HCT116 (cell line): Measurements from ENCODE around the gene ZNF521. TPM values are rescaled to one million over a fixed set of nuclear protein-coding genes. Genes with fewer than 3 reads are reported as not detected.
A peak's percentile ranks its signal among the peaks of the same experiment; 100 is the strongest.

Experiments
- ATAC-seq: fragments of 200-7000 bp; cut with Tn5 transposase; 2 replicates; pipeline ENCODE4 v1.9.1; 2020; ENCODE audit warnings: mild to moderate bottlenecking, moderate library complexity
- BruUV-seq: library from RNA; stranded (reverse); fragments of 400-500 nt; replicated peaks from 2 replicates; lab custom pipeline; 2021; lab: Mats Ljungman, UMichigan
- CTCF ChIA-PET: fragments of 300-600 bp; sonication (Branson Sonifier 250); formaldehyde crosslinking; loops from one replicate; lab custom pipeline; 2021; ENCODE audit warnings: antibody characterized with exemption; lab: Charles Lee
- POLR2A ChIA-PET: fragments of 300-600, 350-600 bp; sonication (Branson Sonifier 250); formaldehyde crosslinking; loops from one replicate; lab custom pipeline; 2021; ENCODE audit warnings: antibody characterized with exemption; lab: Charles Lee
- RAD21 ChIA-PET, 2 experiments: fragments of 300-600 bp; sonication (Branson Sonifier 250); formaldehyde crosslinking; loops; one replicate each; lab custom pipeline; 2023; ENCODE audit warnings: low total read pairs in 2 of 2; ENCODE audit not compliant: uncharacterized antibody in 2 of 2, unreplicated experiment in 2 of 2, low non-redundant PET in 1 of 2; lab: Charles Lee
- DNase-seq: peaks from one replicate; pipeline ENCODE4 v3.0.0-alpha.2; 2010; ENCODE audit warnings: low read depth, low spot score
- H2AFZ ChIP-seq: fragments of 200-600 bp; shearing (Covaris generic), sonication (generic); 2 replicates; pipeline ENCODE4 v1.6.1; 2017; ENCODE audit warnings: low read depth, mixed run types, mixed read lengths, antibody characterized with exemption, low read length; ENCODE audit not compliant: poor library complexity, severe bottlenecking
- H3K27ac ChIP-seq: 2 replicates; pipeline ENCODE4 v1.5.1; 2012; ENCODE audit warnings: low read depth, low read length
- H3K27me3 ChIP-seq: fragments of 200-600 bp; sonication (generic); 2 replicates; pipeline ENCODE4 v1.6.1; 2016; ENCODE audit warnings: mixed run types, low read length, mixed read lengths; ENCODE audit not compliant: insufficient read depth
- H3K36me3 ChIP-seq, 2 experiments: fragments of 200-500 bp in 1 of 2; fragments of 200-600 bp in 1 of 2; sonication (Bioruptor generic) in 1 of 2; sonication (generic) in 1 of 2; 2 replicates each; pipeline versions ENCODE4 v1.5.1 to v1.6.1; 2014 to 2016; ENCODE audit warnings: low read length in 2 of 2, inconsistent platforms in 1 of 2, mixed read lengths in 1 of 2, mixed run types in 1 of 2; ENCODE audit not compliant: insufficient read depth in 2 of 2, control insufficient read depth in 1 of 2
- H3K4me1 ChIP-seq, 2 experiments: fragments of 200-600 bp in 1 of 2; sonication (generic) in 1 of 2; 2 replicates each; pipeline versions ENCODE4 v1.5.1 to v1.6.1; 2012 to 2017; ENCODE audit warnings: low read length in 2 of 2, inconsistent platforms in 1 of 2, mild to moderate bottlenecking in 1 of 2, mixed read lengths in 1 of 2, mixed run types in 1 of 2, moderate library complexity in 1 of 2; ENCODE audit not compliant: insufficient read depth in 2 of 2, control insufficient read depth in 1 of 2
- H3K4me2 ChIP-seq: fragments of 200-600 bp; sonication (generic); 2 replicates; pipeline ENCODE4 v1.6.1; 2017; ENCODE audit warnings: mixed run types, low read length, mixed read lengths
- H3K4me3 ChIP-seq, 2 experiments: fragments of 200-600 bp in 1 of 2; sonication (generic) in 1 of 2; replicated peaks in 1 of 2; 2 replicates each; pipeline ENCODE4 v1.5.1; 2011 to 2016; ENCODE audit warnings: low read length in 2 of 2, control low read depth in 1 of 2, low read depth in 1 of 2, mild to moderate bottlenecking in 1 of 2, mixed read lengths in 1 of 2, mixed run types in 1 of 2
- H3K79me2 ChIP-seq: fragments of 200-600 bp; sonication (generic); 2 replicates; pipeline ENCODE4 v1.6.1; 2017; ENCODE audit warnings: mild to moderate bottlenecking, mixed run types, low read length, moderate library complexity, mixed read lengths; ENCODE audit not compliant: insufficient read depth
- H3K9ac ChIP-seq: fragments of 200-600 bp; sonication (generic); 2 replicates; pipeline ENCODE4 v1.6.1; 2016; ENCODE audit warnings: low read length, mixed read lengths
- H3K9me2 ChIP-seq: fragments of 200-600 bp; sonication (generic), shearing (Covaris generic); 2 replicates; pipeline ENCODE4 v1.6.1; 2017; ENCODE audit warnings: mixed run types, mild to moderate bottlenecking, moderate library complexity; ENCODE audit not compliant: insufficient read depth
- H3K9me3 ChIP-seq, 2 experiments: fragments of 200-500 bp in 1 of 2; fragments of 200-600 bp in 1 of 2; sonication (Bioruptor generic) in 1 of 2; sonication (generic) in 1 of 2; 2 replicates each; pipeline ENCODE4 v1.6.1; 2014 to 2017; ENCODE audit warnings: low read length in 2 of 2, mixed read lengths in 2 of 2, inconsistent platforms in 1 of 2, low read depth in 1 of 2, mild to moderate bottlenecking in 1 of 2, mixed run types in 1 of 2, moderate library complexity in 1 of 2; ENCODE audit not compliant: control insufficient read depth in 1 of 2, insufficient read depth in 1 of 2
- H4K20me1 ChIP-seq: fragments of 200-600 bp; sonication (generic), shearing (Covaris generic); 2 replicates; pipeline ENCODE4 v1.6.1; 2017; ENCODE audit warnings: mixed run types, mild to moderate bottlenecking, moderate library complexity; ENCODE audit not compliant: insufficient read depth
- CBX3 ChIP-seq: IDR thresholded peaks from 2 replicates; pipeline ENCODE4 v1.6.1; 2012; ENCODE audit warnings: low read depth
- CEBPB ChIP-seq: IDR thresholded peaks from 2 replicates; pipeline ENCODE4 v1.6.1; 2012; ENCODE audit warnings: low read depth
- EGR1 ChIP-seq: IDR thresholded peaks from 2 replicates; pipeline ENCODE4 v1.6.1; 2012; ENCODE audit warnings: low read depth
- ELF1 ChIP-seq: IDR thresholded peaks from 2 replicates; pipeline ENCODE4 v1.6.1; 2012; ENCODE audit warnings: low read depth, borderline replicate concordance
- POLR2AphosphoS5 ChIP-seq: IDR thresholded peaks from 2 replicates; pipeline ENCODE4 v1.6.1; 2011; ENCODE audit warnings: mild to moderate bottlenecking, low read depth, low read length, moderate library complexity
- TCF7L2 ChIP-seq: IDR thresholded peaks from 2 replicates; pipeline ENCODE4 v1.7.0; 2011; ENCODE audit warnings: borderline replicate concordance, inconsistent platforms; ENCODE audit not compliant: insufficient read depth, insufficient read length; ENCODE audit errors: extremely low read depth
- ZFX ChIP-seq: fragments of 450-650 bp; IDR thresholded peaks from 2 replicates; pipeline ENCODE4 v1.6.1; 2017
- intact Hi-C: fragments of 100-400 bp; cut with micrococcal nuclease; formaldehyde crosslinking; loops from 2 replicates; pipeline ENCODE4 v1.10.0; 2022
- total RNA-seq: library from RNA; stranded (reverse); gene quantifications from one replicate; pipeline ENCODE4 v1.2.1, GENCODE V29; 2021; ENCODE audit not compliant: unreplicated experiment

ZNF521 gene
- total RNA-seq, 1 experiment from 2014 or later = 0.10 TPM

- BruUV-seq = no TSS peak
- Histone ChIP-seq H3K4me1 (peaks cover 0 to 8% of the 10 kb centered on the region in 2 experiments; a peak in 1 of 4 replicates), H3K27me3 (peaks cover 30% of the 10 kb centered on the region), H3K9me3 (no peaks in the 10 kb centered on the region), H3K27ac (no peak overlapping the region), H3K4me2 (peak overlapping the region; percentile 40), H2AFZ (no peak overlapping the region), H3K9me2 (no peaks in the 10 kb centered on the region), H3K4me3 (no peak overlapping the region), H3K9ac (no peak overlapping the region), H3K79me2 (no peaks in the 10 kb centered on the region), H3K36me3 (no peaks in the 10 kb centered on the region), H4K20me1 (no peaks in the 10 kb centered on the region)
- ChIA-PET RAD21 (no interaction called here), CTCF (no interaction called here), POLR2A (no interaction called here)
- DNase-seq (no peak), ATAC-seq (no peak)
- intact Hi-C loops = loop anchor here (5.0 kb wide), 1 partner anchor 149 kb away; no protein-coding TSS in a partner anchor
- TF ChIP-seq CBX3 = no peak
- TF ChIP-seq TCF7L2 = no peak
- no peak for TF ChIP-seq EGR1
- no peak for TF ChIP-seq CEBPB
- TF ChIP-seq POLR2AphosphoS5 = no peak
These were observed 1.1 kb upstream of the ZNF521 start for GRCh38 chr18:25353080-25353479.

- RAD21 ChIA-PET = no interaction called here
- Histone ChIP-seq H3K36me3 (no peaks in the 10 kb centered on the region), H3K9ac (no peak overlapping the region), H3K4me2 (peak overlapping the region; percentile 40), H3K27me3 (peaks cover 30% of the 10 kb centered on the region), H4K20me1 (no peaks in the 10 kb centered on the region), H3K4me3 (peak overlapping the region; percentile 13 to 33; a peak in 1 of 4 replicates), H2AFZ (no peak overlapping the region), H3K4me1 (peaks cover 0 to 8% of the 10 kb centered on the region in 2 experiments; a peak in 1 of 4 replicates), H3K9me2 (no peaks in the 10 kb centered on the region), H3K9me3 (no peaks in the 10 kb centered on the region), H3K79me2 (no peaks in the 10 kb centered on the region), H3K27ac (no peak overlapping the region)
- CTCF ChIA-PET = interaction anchor here (0.7 kb wide), 1 partner anchor 625 kb away, joined by 3 read pairs; no protein-coding TSS in a partner anchor
- no peak for DNase-seq
- POLR2A ChIA-PET = no interaction called here
- no peak for ATAC-seq
- TF ChIP-seq POLR2AphosphoS5 (no peak), ELF1 (no peak), ZFX (no peak), TCF7L2 (no peak), CEBPB (no peak)
- intact Hi-C loops = loop anchor here (5.0 kb wide), 1 partner anchor 150 kb away; no protein-coding TSS in a partner anchor
- no TSS peak for BruUV-seq
These were observed 651 bp upstream of the ZNF521 start for GRCh38 chr18:25352629-25353005.
